DND-41 (cell line): Measurements from ENCODE around the gene ZNF654.

ENCODE experiments used
- CTCF ChIP-seq: IDR thresholded peaks from 2 replicates; pipeline ENCODE4 v1.5.1; 2012; ENCODE audit warnings: borderline replicate concordance, low read length, moderate library complexity, mild to moderate bottlenecking; ENCODE audit not compliant: poor library complexity, severe bottlenecking; ENCODE audit errors: extremely low read depth
- EZH2 ChIP-seq: IDR thresholded peaks from 3 replicates; pipeline ENCODE4 v1.6.1; 2012; ENCODE audit warnings: borderline replicate concordance, low read depth, mild to moderate bottlenecking, moderate library complexity, low read length, inconsistent platforms; ENCODE audit not compliant: severe bottlenecking

GRCh38 chr3:88180398-88180999 lies 121.4 kb downstream of the ZNF654 start:
- TF ChIP-seq EZH2, result no peak
- peak; percentile 68 for TF ChIP-seq CTCF
